DOHH2 (cell line): ENCODE results near the gene NRXN3.

Experiments used
- H3F3A ChIP-seq: fragments of 200-600 bp; sonication (generic), shearing (Covaris generic); 2 replicates; pipeline ENCODE4 v1.6.0; 2016; ENCODE audit warnings: antibody characterized with exemption, mild to moderate bottlenecking; ENCODE audit not compliant: control insufficient read depth, insufficient read depth
- H3K27ac ChIP-seq: fragments of 200-600 bp; sonication (generic); 2 replicates; pipeline ENCODE4 v1.5.1; 2014; ENCODE audit warnings: low read depth, mild to moderate bottlenecking, low read length, moderate library complexity
- H3K27me3 ChIP-seq: fragments of 200-600 bp; sonication (generic); 2 replicates; pipeline ENCODE4 v1.6.1; 2014; ENCODE audit warnings: mild to moderate bottlenecking, low read length, mixed read lengths; ENCODE audit not compliant: control insufficient read depth
- H3K36me3 ChIP-seq: fragments of 200-600 bp; sonication (generic); 2 replicates; pipeline ENCODE4 v1.6.1; 2014; ENCODE audit warnings: mild to moderate bottlenecking, low read length, moderate library complexity, mixed read lengths; ENCODE audit not compliant: control insufficient read depth
- H3K4me1 ChIP-seq: fragments of 200-600 bp; sonication (generic); 2 replicates; pipeline ENCODE4 v1.6.1; 2014; ENCODE audit warnings: mild to moderate bottlenecking, low read length, mixed read lengths; ENCODE audit not compliant: control insufficient read depth
- H3K4me2 ChIP-seq: fragments of 200-600 bp; sonication (generic); 2 replicates; pipeline ENCODE4 v1.6.0; 2014; ENCODE audit warnings: mild to moderate bottlenecking, low read length, moderate library complexity
- H3K4me3 ChIP-seq: fragments of 200-600 bp; sonication (generic); 2 replicates; pipeline ENCODE4 v1.5.1; 2014; ENCODE audit warnings: mild to moderate bottlenecking, low read length, mixed read lengths
- H3K79me2 ChIP-seq: fragments of 200-600 bp; sonication (generic); 2 replicates; pipeline ENCODE4 v1.6.1; 2014; ENCODE audit warnings: mild to moderate bottlenecking, low read length, mixed read lengths; ENCODE audit not compliant: control insufficient read depth
- H3K9me2 ChIP-seq: fragments of 200-600 bp; sonication (generic); replicated peaks from 2 replicates; pipeline ENCODE4 v1.6.1; 2014; ENCODE audit warnings: mild to moderate bottlenecking, low read length, mixed read lengths; ENCODE audit not compliant: control insufficient read depth
- H3K9me3 ChIP-seq: fragments of 200-600 bp; sonication (generic); 2 replicates; pipeline ENCODE4 v1.6.1; 2014; ENCODE audit warnings: antibody characterized with exemption, low read length, mixed read lengths; ENCODE audit not compliant: control insufficient read depth, insufficient read depth
- H4K20me1 ChIP-seq: fragments of 200-600 bp; sonication (generic); 2 replicates; pipeline ENCODE4 v1.6.0; 2014; ENCODE audit warnings: low read depth, mild to moderate bottlenecking, antibody characterized with exemption, low read length, moderate library complexity; ENCODE audit not compliant: control insufficient read depth, insufficient read depth
- CTCF ChIP-seq: fragments of 200-600 bp; sonication (generic); IDR thresholded peaks from one replicate; pipeline ENCODE4 v1.5.1; 2014; ENCODE audit warnings: antibody characterized with exemption, mild to moderate bottlenecking, low read depth, low read length; ENCODE audit not compliant: poor library complexity, severe bottlenecking
- EZH2phosphoT487 ChIP-seq: fragments of 200-600 bp; sonication (generic); IDR thresholded peaks from 2 replicates; pipeline ENCODE4 v1.6.1; 2017; ENCODE audit warnings: borderline replicate concordance, mild to moderate bottlenecking, antibody characterized with exemption, low read length, moderate library complexity, mixed read lengths

The NRXN3 gene

DNA sequence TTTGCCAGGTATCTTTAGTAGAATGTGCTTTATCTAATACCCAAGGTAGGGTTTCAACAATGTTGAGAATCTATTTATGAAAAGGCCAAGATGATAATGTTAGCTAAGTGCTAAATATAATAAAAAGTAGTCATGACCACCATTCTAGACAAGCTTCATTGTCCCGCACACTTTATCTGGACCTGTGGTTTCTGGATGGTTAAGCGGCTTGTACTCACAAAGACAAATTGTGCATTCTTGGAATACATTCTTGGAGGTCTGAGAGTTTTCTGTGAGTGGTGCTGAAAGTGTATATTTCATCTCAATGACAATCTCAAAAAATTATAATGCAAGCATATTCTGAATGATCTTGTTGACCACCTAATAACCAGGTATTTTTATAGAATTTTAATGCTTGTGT, 1394.2 kb downstream of the NRXN3 start:
- Histone ChIP-seq H3K4me1 (no peaks in the 10 kb centered on the region), H3K27ac (no peak overlapping the region), H3K4me2 (no peak overlapping the region), H3K79me2 (no peaks in the 10 kb centered on the region), H3K9me3 (no peaks in the 10 kb centered on the region), H4K20me1 (no peaks in the 10 kb centered on the region), H3K27me3 (no peaks in the 10 kb centered on the region), H3K36me3 (no peaks in the 10 kb centered on the region), H3F3A (no peaks in the 10 kb centered on the region), H3K9me2 (no peaks in the 10 kb centered on the region), H3K4me3 (no peak overlapping the region)
- TF ChIP-seq EZH2phosphoT487 = no peak
- no peak for TF ChIP-seq CTCF

DNA sequence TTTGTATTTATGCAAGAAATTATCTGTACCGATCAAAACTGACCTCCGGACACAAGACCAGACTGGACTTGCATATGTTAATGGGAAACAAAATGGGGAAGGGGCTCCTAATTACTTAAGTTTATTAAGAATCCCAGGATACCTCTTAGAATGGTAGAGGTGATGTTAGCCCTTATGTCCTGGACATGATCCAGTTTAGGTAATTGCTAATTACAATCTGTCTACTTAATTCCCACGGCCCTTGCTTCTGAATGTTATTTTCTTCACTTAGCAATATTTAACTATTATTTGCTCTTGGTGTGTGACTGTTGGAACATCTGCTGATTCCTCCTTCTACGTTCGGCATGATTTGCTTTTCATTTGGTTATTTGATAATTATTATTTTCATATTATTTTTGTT, 1397.1 kb downstream of the NRXN3 start:
- Histone ChIP-seq H3K4me1 (no peaks in the 10 kb centered on the region), H3K9me3 (no peaks in the 10 kb centered on the region), H3K36me3 (no peaks in the 10 kb centered on the region), H3K27me3 (no peaks in the 10 kb centered on the region), H3K27ac (no peak overlapping the region), H3K9me2 (no peaks in the 10 kb centered on the region), H3K4me2 (no peak overlapping the region), H3K4me3 (no peak overlapping the region), H3F3A (no peaks in the 10 kb centered on the region), H4K20me1 (no peaks in the 10 kb centered on the region), H3K79me2 (no peaks in the 10 kb centered on the region)
- no peak for TF ChIP-seq CTCF
- no peak for TF ChIP-seq EZH2phosphoT487

DNA sequence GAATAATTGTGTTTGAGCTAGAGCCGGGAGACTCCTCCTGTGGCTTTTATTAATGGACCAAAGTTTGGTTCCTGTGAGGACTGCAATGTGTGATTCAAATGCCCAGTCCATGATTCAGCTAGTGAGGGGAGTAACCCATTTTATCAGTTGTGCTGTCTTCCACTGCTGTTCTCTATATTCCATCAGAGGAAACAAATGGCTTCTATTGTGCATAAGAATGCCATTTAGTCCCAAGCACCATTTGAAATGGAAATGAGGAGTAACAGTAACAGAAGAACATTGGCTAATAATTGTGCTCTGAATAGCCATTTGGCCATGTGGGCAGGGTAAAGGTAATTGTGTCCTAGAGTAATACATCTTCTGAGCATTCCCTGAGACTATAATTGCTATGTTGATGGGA, 1398.4 kb downstream of the NRXN3 start:
- Histone ChIP-seq H3K4me1 (no peaks in the 10 kb centered on the region), H3K4me2 (no peak overlapping the region), H3K9me2 (no peaks in the 10 kb centered on the region), H3K79me2 (no peaks in the 10 kb centered on the region), H3K9me3 (no peaks in the 10 kb centered on the region), H3F3A (no peaks in the 10 kb centered on the region), H4K20me1 (no peaks in the 10 kb centered on the region), H3K27ac (no peak overlapping the region), H3K36me3 (no peaks in the 10 kb centered on the region), H3K4me3 (no peak overlapping the region), H3K27me3 (no peaks in the 10 kb centered on the region)
- TF ChIP-seq EZH2phosphoT487 (no peak), CTCF (no peak)

- H3K27ac ChIP-seq = no peak overlapping the region
- no peaks in the 10 kb centered on the region for H3F3A ChIP-seq
- H3K79me2 ChIP-seq = no peaks in the 10 kb centered on the region
- TF ChIP-seq CTCF (no peak), EZH2phosphoT487 (no peak)
- no peaks in the 10 kb centered on the region for H3K4me1 ChIP-seq
- H3K4me2 ChIP-seq = no peak overlapping the region
- H3K27me3 ChIP-seq = no peaks in the 10 kb centered on the region
- no peaks in the 10 kb centered on the region for H4K20me1 ChIP-seq
- H3K9me3 ChIP-seq = no peaks in the 10 kb centered on the region
- no peaks in the 10 kb centered on the region for H3K9me2 ChIP-seq
- no peak overlapping the region for H3K4me3 ChIP-seq
- H3K36me3 ChIP-seq = no peaks in the 10 kb centered on the region
These were observed 1398.9 kb downstream of the NRXN3 start for GRCh38 chr14:79569072-79569471.
